Left cardiac atrium (tissue), 4 donors: ENCODE data around the gene LTBP4. TPM values are rescaled to one million over a fixed set of nuclear protein-coding genes. Genes with fewer than 3 reads are reported as not detected.
A peak's percentile ranks its signal among the peaks of the same experiment; 100 is the strongest.
"Not testable (repeated sequence)": the region's sequence is repeated elsewhere in the genome, so short reads cannot be mapped to it uniquely, and the experiment has no call there.

Experiments used
- ATAC-seq, 2 donors: fragments of 200-7000 bp; cut with Tn5 transposase; one replicate each; pipeline ENCODE4 v1.9.1; 2020; ENCODE audit warnings: mild to moderate bottlenecking in 2 of 2, moderate library complexity in 2 of 2
- DNase-seq: peaks from one replicate; pipeline ENCODE4 v3.0.0-alpha.2; 2020
- intact Hi-C, 2 donors: fragments of 100-400 bp; cut with DNase I; formaldehyde crosslinking; loops; one replicate each; pipeline versions ENCODE4 v1.14.1 to v1.15.1; 2022 to 2023
- total RNA-seq, 2 donors: library from RNA; stranded (reverse); fragmentation: NEBNext Ultra II Directional; extraction: Animal tissue kit (Norgen Biotek cat#: 25700); gene quantifications; one replicate each; pipeline ENCODE4 v1.2.1, GENCODE V29; 2021
- donor health status: DM: no; HTN: yes; CAD: no.
- donor health status: DM: no; HTN: yes; CAD: no; lungs with severe emphysema.
- donor health status: DM: yes; HTN: yes; CAD: no.
- donor health status: Dilated cardiomyopathy.

The LTBP4 gene
- total RNA-seq, 2 donors from 2014 or later = 272 to 361 TPM

DNA sequence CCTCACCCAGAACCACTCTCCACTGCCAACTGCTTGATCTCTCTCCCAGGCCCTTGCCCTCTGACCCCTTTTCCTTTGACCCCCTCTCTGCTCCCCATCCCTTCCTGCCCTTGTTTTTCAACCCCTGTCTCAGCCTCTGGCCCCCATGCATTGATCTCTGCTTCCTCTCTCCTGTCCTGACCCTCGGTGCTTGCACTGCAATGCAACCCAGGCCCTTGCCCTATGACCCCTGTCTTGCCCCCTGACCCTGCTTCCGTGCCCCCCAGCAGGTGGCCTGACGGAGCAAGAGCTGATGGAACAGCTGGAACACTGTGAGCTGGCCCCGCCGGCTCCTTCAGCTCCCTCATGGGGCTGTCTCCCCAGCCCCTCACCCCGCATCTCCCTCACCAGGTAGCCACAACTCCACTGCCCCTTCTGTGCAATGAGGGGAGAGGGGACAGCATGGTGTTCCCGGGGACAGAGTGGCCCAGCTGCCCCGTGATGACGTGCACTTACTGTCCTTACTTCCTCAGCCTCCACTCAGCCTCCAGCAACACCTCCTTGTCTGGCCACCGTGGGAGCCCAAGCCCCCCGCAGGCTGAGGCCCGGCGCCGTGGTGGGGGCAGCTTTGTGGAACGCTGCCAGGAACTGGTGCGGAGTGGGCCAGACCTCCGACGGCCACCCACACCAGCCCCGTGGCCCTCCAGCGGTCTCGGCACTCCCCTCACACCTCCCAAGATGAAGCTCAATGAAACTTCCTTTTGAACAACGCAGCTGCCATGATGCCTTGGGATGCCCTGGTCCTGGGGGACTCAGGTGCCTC lies 10.5 kb upstream of the LTBP4 start:
- intact Hi-C loops = loop anchor here (10.0 kb wide), 2 partner anchors 66 to 286 kb away; no protein-coding TSS in a partner anchor
- no peak for DNase-seq
- ATAC-seq = no peak

DNA sequence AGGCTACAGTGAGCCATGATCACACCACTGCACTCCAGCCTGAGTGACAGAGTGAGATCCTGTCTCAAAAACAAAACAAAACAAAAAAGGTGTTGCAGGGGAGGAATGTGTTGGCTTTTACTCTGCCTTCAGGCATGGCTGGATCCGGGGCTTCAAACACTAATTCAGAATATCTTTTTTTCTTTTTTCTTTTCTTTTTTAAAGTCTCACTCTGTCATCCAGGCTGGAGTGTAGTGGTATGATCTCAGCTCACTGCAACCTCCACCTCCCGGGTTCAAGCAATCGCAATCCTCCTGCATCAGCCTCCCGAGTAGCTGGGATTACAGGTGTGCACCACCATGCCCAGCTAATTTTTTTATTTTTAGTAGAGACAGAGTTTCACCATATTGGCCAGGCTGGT lies 9.4 kb upstream of the LTBP4 start:
- not testable (repeated sequence) for ATAC-seq, DNase-seq
- intact Hi-C loops = loop anchor here (10.0 kb wide), 2 partner anchors 67 to 287 kb away; no protein-coding TSS in a partner anchor

DNA sequence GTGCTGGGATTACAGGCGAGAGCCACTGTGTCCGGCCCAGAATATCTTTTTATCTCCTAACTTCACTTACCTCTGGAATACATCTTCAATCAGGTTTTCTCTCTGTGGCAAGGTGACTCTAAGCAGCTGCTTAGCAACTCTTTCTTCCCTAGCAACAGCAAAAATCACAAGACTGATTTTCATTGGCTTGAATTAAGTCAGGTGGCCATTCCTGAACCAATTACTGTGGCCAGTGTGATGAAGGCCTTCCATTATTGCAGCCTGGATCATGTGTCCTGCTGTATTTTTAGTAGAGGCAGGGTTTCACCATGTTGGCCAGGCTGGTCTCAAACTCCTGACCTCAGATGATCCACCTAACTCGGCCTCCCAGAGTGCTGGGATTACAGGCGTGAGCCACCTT lies 9.0 kb upstream of the LTBP4 start:
- intact Hi-C loops = loop anchor here (10.0 kb wide), 2 partner anchors 67 to 287 kb away; no protein-coding TSS in a partner anchor
- DNase-seq = no peak
- peak in 1 of 2 donors; percentile 11 for ATAC-seq

DNA sequence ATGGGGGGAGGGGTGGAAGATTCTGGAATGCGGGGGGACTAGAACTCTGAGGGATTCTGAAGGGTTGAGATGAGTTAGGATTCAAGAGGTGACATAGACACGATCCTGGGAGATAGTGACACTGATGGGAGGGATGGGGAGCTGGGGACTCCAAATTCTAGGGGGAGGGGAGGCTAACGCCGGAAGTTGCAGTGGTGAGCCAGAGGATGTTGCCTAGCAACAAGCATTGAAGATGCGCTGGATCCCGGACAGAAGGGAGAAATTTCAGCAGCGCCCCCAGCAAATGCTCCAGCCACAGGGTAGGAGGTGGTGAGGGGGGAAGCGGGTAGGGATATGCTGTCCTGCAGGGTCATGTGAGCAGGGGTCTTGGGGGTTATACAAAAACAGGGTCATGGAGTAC lies 6.9 kb upstream of the LTBP4 start:
- intact Hi-C loops = loop anchor here (10.0 kb wide), 2 partner anchors 69 to 289 kb away; no protein-coding TSS in a partner anchor
- ATAC-seq (no peak), DNase-seq (no peak)

DNA sequence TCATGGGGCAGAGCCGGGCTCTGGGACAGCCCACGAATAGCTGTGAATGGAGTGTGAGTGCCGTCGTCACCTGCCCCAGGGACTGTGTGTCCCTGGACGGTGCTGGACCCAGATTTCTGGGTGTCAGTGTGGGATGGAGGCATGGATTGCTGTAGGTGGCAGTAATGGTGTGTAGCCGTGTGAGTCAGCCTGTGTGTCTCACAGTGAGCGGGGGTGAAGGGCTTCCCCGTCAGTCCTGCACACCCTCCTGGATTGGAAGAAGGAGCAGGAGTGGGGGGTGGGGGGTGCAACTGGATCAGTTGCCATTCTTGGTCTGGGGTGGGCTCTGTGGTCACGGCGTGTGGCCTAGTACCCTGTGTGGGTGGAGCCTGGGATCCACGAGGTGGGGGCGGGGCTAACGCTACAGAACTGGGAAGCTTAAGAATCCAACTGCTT lies 6.5 kb upstream of the LTBP4 start:
- no peak for ATAC-seq
- intact Hi-C loops = loop anchor here (5.0 to 10.0 kb wide), 4 partner anchors 47 to 290 kb away; no protein-coding TSS in a partner anchor
- no peak for DNase-seq

DNA sequence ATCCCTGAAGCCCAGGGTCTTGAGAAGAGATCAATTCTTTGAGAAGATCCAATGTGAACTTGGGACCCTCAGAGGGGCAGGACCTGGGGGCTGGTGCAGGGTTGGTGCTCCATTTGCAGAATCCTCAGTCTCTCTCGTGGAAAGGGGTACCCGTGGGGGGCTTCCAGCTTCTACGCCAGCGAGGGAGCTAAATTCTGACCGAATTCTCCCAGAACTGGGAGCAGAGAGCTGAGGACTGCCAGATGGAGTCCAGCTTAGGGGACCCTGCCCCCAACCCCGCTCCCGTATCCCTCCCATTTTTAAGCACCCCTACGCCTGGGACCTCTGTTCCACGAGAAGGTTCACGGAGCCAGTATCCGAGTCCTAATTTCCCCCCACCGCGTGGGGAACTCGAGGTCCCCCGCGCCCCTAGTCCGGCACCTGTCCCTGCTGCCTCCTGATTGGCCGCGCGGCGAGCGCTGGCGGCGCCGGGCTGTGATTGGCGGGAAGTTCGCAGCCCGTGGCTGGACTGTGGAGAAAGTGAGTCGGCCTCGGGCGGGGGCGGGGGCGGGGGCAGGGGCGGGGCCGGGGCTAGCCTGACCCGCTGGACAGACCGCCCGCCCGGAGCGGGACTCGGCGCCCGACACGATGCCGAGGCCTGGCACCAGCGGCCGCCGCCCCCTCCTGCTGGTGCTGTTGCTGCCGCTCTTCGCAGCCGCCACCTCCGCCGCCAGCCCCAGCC lies 4.4 kb upstream of the LTBP4 start:
- DNase-seq = peak; percentile 81
- intact Hi-C loops = loop anchor here (5.0 to 10.0 kb wide), 4 partner anchors 49 to 292 kb away; no protein-coding TSS in a partner anchor
- ATAC-seq = peak; percentile 16 to 54

DNA sequence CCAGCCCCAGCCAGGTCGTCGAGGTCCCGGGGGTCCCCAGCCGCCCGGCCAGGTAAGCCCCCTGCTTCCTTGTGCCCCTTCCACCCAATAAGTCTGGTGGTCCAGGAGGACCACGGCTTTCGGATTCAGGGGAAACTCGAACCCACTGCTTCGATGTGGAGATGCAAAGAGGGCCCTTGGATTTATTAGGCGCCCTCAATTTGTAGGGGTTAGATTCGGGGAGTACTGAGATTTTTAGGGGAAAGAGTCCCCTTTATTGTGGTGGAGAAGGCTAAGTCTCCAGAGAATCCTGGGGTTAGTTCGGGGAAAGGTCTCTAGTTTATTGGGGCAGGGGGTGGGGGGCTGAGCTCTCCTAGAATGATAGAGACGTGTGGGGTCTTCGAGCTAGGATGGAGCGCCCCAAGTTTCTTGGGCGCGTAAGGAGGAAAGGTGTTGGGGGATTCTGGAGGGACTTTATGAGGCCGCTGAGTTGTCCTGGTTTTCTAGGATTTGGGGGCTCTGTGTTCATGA lies 3.8 kb upstream of the LTBP4 start:
- intact Hi-C loops = loop anchor here (5.0 to 10.0 kb wide), 4 partner anchors 50 to 293 kb away; no protein-coding TSS in a partner anchor
- no peak for DNase-seq
- no peak for ATAC-seq

DNA sequence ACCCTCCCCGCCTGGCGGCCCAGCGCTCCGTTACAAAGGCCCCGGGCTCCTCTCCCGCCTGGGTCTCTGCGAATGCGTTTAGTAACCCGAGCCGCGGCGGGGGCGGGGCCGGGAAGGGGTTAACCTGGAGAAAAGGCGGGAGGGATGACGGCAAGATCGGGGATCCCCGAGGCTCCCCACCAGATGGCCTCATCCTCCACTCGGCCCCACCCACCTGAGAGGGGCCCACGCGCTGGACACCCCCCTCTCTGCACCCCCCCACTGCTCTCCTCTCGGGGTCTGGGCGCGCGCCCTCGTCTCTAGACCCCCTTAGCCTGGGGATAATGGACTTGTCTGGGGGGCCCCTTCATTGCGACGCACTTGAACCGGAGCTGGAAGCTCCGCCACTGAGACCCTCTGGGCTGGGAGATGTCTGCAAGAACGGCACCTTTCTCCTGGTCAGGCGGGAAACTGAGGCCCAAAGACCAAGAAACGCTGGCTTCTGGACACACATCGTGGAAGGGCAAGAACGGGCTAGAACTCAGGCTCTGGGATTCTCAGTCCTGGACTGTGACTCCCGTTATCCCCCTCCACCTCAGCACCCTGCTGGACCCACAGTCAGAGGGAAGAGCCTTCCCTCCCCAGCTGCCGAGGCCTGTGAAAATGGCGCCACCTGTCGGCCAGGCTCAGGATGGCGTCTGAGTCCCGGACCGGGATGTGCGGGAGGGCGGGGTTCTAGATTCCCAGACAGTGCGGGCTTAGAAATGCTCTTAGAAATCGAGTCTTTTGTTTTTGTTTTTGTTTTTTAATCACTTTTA lies 2.9 kb upstream of the LTBP4 start:
- peak; percentile 62 to 64 for ATAC-seq

DNA sequence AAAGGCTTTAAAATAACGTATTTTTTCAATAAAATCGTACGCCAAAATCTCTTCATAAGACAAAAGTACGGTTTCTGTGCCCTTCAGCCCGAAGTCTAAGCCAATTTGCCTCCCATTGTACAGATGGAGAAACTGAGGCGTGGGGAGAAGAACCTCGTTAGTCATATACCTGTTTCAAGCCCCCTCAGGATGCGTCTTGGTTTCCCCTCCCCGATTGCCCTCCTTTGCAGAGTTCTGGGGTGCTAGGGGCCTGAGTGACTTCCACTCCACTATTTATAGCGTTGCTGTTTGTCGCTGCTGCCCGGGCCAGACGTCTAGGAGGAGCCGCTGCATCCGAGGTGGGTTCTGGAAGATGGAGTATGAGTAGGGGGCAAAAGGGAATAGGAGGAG lies 2.3 kb upstream of the LTBP4 start:
- no peak for DNase-seq
- intact Hi-C loops = loop anchor here (5.0 to 10.0 kb wide), 4 partner anchors 52 to 294 kb away; no protein-coding TSS in a partner anchor

More for the DNA sequence above, 2.9 kb upstream of the LTBP4 start:
- intact Hi-C loops = loop anchor here (5.0 to 10.0 kb wide), 4 partner anchors 51 to 294 kb away; no protein-coding TSS in a partner anchor
- peak; percentile 87 for DNase-seq

DNA sequence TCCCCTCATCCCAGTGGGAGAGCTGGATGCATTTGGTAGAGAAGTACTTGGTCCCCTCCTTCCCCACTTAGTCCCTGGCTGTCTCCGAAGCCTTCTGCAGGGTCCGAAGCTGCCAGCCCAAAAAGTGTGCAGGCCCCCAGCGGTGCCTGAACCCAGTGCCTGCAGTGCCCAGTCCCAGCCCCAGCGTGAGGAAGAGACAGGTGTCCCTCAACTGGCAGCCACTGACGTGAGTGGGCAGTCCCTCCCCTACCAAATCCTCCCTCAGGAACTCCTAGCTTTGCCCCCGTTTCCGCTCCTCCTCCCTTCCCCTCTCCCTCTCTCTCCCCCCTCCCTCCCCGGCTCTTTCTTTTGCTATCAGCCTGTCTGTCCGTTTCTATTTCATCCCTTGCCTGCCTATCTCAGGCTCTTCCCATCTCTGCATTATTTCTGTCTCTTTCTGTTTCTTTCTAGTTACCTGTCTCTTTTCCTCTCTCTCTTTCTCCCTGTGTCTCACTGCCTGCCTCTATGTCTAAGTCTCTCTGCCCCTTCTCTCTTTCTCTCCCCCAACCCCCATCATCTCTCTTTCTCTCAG lies 1.8 kb upstream of the LTBP4 start:
- ATAC-seq (no peak), DNase-seq (no peak)
- intact Hi-C loops = loop anchor here (5.0 to 10.0 kb wide), 4 partner anchors 52 to 295 kb away; no protein-coding TSS in a partner anchor

More for the DNA sequence above, 2.3 kb upstream of the LTBP4 start:
- ATAC-seq = no peak

DNA sequence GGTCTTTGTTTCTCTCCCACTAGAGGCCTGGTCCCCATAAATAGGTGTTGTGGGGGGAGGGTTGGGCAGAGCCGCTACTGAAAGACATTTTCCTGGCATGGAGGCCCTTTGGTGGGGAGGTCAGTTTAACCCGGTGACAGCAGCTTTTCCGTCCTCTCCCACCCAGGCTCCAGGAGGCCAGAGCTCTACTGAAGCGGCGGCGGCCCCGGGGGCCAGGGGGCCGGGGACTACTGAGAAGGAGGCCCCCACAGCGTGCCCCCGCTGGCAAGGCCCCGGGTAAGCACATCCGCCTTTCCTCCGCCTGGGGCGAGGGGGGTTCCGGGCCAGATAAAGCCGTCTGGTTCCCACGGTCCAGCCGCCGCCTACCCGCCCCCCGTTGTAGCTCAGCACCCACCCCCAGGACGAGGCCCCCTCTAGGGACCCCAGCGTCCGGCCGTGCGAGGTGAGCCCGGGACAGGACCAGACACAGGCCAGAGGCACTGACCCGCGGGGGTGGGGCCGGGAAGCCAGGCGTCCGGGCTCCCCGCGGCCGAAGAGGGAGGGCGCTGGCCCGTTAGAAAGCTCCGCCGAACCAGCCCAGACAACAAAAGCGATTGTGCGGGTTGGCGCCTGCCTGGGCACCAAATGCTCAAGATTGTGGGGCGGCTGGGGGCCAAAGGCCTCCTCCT lies 1.1 kb upstream of the LTBP4 start:
- intact Hi-C loops = loop anchor here (5.0 to 10.0 kb wide), 5 partner anchors 53 to 295 kb away; partner anchors contain the start of genes BLVRB (in 1 of the 2) and SPTBN4 (in 1 of the 2)

DNA sequence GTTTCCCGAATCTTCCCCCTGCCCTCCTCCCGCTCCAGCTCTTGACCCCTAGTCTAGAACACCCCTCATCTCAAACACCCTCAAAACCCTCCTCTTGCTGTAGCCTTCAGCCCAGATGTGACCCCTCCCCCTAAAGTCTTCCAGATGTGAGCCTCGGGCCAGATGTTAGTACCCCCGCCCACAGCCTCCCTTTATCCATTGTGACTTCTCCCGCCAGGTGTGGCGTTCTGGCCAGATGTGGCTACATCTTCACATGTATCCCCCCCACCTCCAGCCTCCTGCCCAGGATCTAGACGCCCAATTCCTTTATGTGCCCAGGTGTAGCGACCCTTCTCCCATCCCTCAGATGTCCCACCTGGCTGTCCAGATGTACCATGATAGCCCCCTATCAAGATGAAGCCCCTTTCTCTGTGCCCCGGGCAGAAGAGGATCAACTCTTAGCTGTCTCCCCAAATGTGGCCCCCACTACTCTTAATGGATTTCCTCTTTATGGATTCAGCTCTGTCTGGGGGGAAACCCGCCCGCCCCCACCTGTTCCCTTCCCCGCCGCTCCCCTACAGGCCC lies 517 bp upstream of the LTBP4 start:
- no peak for DNase-seq
- intact Hi-C loops = loop anchor here in 1 of 2 donors (5.0 kb wide), 1 partner anchor 133 kb away; the partner anchor contains the start of genes BLVRB and SPTBN4
- no peak for ATAC-seq

More for the DNA sequence above, 1.1 kb upstream of the LTBP4 start:
- ATAC-seq (no peak), DNase-seq (peak; percentile 66)

DNA sequence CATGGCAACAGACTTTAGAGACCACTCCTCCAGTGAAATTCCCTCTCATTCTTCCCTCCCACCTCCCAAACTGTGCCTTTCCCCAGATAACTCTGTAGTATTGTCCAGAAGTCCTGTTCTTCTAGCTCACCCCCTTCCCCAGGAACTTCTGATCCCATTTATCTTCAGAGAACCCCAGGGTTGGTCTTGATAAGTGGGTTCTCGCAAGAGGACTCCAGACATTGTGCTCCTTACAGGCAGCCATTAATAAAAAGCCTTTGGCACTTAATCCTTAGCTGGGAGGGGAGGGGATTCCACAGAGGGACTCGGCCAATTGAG lies 1.9 kb downstream of the LTBP4 start:
- no peak for ATAC-seq
- DNase-seq = no peak
- intact Hi-C loops = loop anchor here in 1 of 2 donors (5.0 kb wide), 1 partner anchor 136 kb away; the partner anchor contains the start of genes BLVRB and SPTBN4

DNA sequence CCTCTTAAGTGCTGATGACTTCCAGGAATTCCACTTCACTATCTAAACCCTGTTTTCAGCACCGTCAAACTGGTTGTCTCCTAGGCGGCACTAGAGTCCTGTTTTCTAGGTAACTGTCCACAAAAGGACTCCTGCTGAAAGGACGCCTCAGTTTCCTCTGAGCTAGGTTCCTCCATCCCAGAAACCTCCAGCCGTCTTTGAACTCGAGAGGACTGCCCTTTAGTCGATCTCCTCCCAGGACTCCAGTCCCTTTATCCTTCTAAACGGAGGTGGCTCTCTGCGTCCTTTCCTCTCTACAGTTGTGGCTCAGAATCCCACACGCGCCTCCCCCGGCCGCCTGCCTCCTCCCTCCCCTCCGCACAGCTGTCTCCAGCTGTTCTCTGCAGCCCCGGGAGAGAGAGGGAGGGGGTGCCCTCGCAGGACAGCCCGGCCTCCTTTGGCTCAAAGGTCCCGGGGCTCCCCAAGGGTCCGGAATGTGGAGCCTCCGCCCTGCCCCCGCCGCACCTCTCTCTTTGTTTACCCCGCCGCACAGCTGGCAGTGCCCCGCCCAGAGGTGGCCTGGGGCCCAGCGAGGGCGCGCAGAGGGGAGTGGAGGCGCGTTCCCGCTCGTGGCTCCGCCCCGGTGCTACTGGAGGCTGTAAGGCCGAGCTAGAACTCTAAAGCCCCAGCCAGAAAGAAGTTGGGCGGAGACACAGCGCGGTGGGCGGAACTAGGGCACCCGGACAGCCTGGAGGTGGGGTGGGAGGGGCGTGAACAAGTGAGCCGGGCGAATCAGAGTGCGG lies 2.4 kb downstream of the LTBP4 start:
- intact Hi-C loops = loop anchor here in 1 of 2 donors (5.0 kb wide), 1 partner anchor 136 kb away; the partner anchor contains the start of genes BLVRB and SPTBN4
- ATAC-seq (peak; percentile 79 to 80), DNase-seq (peak; percentile 98)

DNA sequence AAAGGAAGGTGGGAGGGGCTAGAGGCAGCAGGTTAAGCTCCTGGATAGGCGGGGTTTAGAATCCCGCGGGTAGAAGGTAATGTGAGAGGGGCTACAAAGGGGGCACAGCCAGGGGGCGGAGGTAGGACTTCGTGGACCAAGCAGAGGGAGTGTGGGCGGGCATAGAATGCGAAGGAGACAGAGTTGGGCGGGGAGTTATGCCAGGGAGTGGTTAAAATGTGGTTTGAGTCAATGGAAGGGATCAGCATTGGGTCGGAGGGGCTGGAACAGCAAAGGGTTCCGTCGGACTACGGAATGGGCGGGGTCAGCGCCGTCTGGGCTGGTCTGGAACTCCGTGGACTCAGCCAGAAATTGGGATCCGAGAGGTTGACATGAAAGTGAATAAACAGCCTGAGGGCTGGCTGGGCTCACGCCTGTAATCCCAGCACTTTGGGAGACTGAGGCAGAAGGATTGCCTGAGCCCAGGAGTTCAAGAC lies 3.0 kb downstream of the LTBP4 start:
- no peak for ATAC-seq
- DNase-seq = no peak
- intact Hi-C loops = loop anchor here in 1 of 2 donors (5.0 kb wide), 1 partner anchor 137 kb away; the partner anchor contains the start of genes BLVRB and SPTBN4

DNA sequence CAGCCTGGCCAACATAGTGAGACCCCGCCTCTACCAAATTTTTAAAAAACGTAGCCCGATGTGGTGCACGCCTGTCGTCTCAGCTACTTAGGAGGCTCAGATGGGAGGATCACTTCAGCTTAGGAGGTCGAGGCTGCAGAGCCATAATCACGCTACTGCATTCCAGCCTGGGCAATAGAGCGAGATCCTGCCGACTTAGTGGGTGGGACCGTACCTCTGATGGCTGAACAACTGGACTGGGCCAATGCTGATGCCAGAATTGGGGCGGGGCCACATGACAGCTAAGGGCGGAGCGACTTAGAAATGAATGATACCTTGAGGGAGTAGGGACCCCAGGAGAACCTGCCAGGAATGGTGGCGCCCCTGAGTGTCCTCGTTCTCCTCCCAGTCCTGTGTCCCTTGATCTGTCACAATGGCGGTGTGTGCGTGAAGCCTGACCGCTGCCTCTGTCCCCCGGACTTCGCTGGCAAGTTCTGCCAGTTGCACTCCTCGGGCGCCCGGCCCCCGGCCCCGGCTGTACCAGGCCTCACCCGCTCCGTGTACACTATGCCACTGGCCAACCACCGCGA lies 3.6 kb downstream of the LTBP4 start:
- no peak for ATAC-seq
- intact Hi-C loops = loop anchor here in 1 of 2 donors (5.0 kb wide), 1 partner anchor 137 kb away; the partner anchor contains the start of genes BLVRB and SPTBN4
- DNase-seq = peak; percentile 50
